Inflammatory macrophage treated with lipopolysaccharide for 4 hours (primary cell): ENCODE results near the gene FERMT3.

Experiments used
- DNase-seq: peaks from one replicate; pipeline ENCODE4 v3.0.0-alpha.2; 2020

The FERMT3 gene

GRCh38 chr11:64222651-64223000 is 16.1 kb downstream of the FERMT3 start:
- no peak for DNase-seq

GRCh38 chr11:64223001-64223651 is 16.6 kb downstream of the FERMT3 start:
- no peak for DNase-seq

DNA sequence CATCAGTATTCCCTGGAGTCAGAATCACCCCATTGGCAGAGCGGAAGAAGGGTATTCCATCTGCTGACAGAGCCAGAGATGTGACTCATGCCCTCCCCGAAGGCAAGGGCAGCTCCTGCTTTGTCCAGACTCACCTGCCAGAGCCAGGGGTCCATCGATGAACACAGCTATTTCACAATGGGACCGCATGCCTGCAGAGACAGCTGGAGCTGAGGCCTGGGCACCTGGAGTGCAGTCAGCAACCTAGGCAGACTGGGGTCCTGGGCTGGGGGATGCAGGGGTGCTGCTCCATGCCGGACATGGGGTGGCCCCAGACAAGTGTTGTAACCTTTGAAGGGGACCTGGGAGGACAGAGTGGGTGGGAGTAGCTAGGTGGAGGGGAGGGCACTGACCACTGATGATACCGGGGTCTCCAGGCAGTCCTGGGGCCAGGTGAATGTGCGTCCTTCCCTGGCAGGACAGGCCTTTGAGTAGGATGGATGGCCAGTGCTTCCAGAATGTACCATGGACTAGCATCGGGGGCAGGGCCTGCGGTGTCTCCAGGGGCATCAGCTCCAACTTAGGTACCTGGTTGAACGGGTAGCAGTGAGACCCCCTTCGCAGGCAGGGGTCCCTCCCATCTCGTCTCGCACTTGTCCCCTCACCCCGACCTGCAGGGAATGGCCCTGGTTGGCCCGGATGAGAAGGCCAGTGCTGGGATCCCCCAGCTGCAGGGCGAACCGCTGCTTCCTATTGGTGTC is 17.8 kb downstream of the FERMT3 start:
- DNase-seq: no peak

- DNase-seq: no peak
Observed at GRCh38 chr11:64224891-64225607, 18.5 kb downstream of the FERMT3 start.

GRCh38 chr11:64225608-64226506 is 19.3 kb downstream of the FERMT3 start, which contains the start of the genes NUDT22 and TRPT1:
Gene NUDT22 (plus strand): TSS chr11:64226274. CDS start chr11:64226653, 379 bp downstream.
Gene TRPT1 (minus strand): TSS chr11:64226186. CDS start chr11:64225860, 326 bp downstream.
- peak; percentile 89 for DNase-seq

DNA sequence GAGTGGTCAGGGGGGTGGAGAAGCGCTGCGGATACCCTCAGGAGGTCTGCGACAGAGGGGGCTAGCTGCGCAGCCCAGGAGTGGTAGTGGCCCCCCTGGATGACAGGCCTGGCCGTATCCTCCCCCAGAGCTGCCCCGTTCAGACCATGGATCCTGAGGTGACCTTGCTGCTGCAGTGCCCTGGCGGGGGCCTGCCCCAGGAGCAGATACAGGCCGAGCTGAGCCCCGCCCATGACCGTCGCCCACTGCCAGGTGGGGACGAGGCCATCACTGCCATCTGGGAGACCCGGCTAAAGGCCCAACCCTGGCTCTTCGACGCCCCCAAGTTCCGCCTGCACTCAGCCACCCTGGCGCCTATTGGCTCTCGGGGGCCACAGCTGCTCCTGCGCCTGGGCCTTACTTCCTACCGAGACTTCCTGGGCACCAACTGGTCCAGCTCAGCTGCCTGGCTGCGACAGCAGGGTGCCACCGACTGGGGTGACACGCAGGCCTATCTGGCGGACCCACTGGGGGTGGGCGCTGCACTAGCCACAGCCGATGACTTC is 20.1 kb downstream of the FERMT3 start:
- peak; percentile 75 for DNase-seq

- DNase-seq: no peak
Observed at GRCh38 chr11:64227405-64227956, 21.0 kb downstream of the FERMT3 start.

DNA sequence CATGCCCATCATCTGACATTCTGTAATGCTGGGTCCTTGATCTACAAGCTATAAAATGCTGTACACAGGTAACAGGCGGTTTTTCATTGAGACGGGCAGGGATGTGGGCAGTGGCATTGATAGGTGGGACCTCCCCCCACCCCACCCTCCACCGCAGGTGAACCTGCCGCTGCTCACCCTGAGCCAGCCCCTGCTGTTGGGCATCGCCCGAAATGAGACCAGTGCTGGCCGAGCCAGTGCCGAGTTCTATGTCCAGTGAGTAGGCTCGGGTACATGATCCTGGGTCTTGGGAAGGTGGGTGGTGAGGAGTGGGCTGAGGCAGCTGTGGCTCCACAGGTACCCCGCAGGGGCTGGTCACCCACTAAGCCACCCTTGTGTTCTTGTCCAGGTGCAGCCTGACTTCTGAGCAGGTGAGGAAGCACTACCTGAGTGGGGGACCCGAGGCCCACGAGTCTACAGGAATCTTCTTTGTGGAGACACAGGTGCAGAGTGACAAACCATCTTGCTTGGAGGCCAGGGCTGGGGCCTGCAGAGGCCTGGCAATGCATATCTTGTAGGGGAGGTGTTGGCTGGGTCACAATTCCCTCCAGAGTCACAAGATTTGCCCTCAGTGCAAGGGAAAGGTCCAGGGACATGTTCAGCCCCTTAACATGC is 22.7 kb downstream of the FERMT3 start:
- no peak for DNase-seq

DNA sequence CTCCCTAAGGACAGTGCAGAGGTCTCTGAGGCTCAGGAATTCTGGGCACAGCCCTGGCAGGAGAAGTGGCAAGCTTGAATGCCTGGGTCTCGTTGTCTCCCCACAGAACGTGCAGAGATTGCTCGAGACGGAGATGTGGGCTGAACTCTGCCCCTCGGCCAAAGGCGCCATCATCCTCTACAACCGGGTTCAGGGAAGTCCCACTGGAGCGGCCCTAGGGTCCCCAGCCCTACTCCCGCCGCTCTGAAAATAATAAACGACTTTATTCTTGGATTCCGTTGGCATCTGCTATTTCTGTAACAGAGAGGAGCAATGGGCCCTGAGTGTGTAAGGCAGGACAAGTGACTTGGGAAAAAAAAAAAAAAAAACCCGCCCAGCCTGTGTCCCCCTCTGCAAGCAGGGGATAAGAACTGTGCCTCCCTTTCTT is 23.2 kb downstream of the FERMT3 start:
- no peak for DNase-seq

- DNase-seq: peak; percentile 80
Observed at GRCh38 chr11:64230171-64230984, 23.9 kb downstream of the FERMT3 start, which contains the start of gene DNAJC4. Gene DNAJC4 (plus strand): TSS chr11:64230548. CDS start chr11:64230855, 307 bp downstream.

- DNase-seq: no peak
Observed at GRCh38 chr11:64230985-64231365, 24.5 kb downstream of the FERMT3 start.

- DNase-seq: no peak
Observed at GRCh38 chr11:64231546-64231945, 25.0 kb downstream of the FERMT3 start.

GRCh38 chr11:64232182-64232966 is 25.9 kb downstream of the FERMT3 start:
- DNase-seq: no peak

GRCh38 chr11:64232967-64233315 is 26.4 kb downstream of the FERMT3 start:
- no peak for DNase-seq

DNA sequence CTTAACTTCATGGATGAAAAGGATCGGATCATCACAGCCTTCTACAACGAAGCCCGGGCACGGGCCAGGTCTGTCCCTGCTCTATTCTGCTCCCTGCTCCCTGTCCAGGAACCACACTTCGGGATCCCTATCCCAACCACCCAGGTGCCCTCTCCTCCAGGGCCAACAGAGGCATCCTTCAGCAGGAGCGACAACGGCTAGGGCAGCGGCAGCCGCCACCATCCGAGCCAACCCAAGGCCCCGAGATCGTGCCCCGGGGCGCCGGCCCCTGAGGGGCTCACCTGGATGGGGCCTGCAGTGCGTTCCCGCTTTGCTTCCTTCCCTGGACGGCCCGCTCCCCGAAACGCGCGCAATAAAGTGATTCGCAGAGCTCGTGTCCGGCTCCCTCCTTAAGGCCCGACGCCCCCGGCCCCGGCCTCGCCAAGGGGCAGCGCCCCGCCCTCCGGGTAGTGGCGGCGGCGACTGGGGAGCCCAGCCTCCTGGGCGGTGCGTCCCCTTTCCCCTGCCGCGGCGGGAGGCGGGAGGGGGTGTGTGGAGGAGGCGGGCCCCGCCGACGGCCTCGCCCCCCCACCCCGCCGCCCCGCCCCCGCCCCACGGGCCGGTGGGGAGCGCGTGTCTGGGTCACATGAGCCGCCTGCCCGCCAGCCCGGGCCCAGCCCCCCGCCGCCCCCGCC is 27.5 kb downstream of the FERMT3 start, which contains the start of gene VEGFB:
Gene VEGFB (plus strand): TSS at position 672 of the 674 bp plus-strand sequence. CDS start 250 bp downstream, outside the sequence.
- DNase-seq: peak; percentile 25

GRCh38 chr11:64234647-64235379 is 28.3 kb downstream of the FERMT3 start:
- no peak for DNase-seq

DNA sequence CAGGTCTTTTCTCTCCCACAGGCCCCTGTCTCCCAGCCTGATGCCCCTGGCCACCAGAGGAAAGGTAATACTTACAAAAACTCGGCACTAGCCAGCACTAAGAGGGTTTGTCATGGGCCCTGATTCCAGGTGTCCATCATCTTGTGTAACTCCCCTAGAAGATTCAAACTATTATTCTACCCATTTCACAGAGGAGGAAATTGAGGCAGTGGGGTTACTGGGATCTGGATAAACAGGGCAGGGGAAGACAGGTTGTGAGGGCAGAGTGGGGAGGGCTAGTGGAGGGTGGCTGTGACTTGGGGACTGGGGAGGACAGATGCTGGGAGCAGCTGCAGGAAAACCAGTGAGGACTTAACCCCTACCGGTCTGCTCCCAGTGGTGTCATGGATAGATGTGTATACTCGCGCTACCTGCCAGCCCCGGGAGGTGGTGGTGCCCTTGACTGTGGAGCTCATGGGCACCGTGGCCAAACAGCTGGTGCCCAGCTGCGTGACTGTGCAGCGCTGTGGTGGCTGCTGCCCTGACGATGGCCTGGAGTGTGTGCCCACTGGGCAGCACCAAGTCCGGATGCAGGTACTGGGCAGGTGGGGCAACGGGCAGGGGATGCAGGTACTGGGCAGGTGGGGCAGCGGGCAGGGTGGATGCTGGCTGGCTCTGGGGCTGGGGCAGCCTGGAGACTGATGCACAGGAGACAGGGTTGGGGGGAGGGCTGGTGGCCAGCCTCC is 29.1 kb downstream of the FERMT3 start:
- no peak for DNase-seq
